Testis (tissue), 3 donors: ENCODE data around the gene SLC24A3. TPM values are rescaled to one million over a fixed set of nuclear protein-coding genes. Genes with fewer than 3 reads are reported as not detected.

Experiments
- DNase-seq: peaks from one replicate; pipeline ENCODE4 v3.0.0-alpha.2; 2019
- H3K27ac ChIP-seq, 2 donors: fragments of 200-600 bp; sonication (generic); one replicate each; pipeline ENCODE4 v1.5.1; 2019
- H3K27me3 ChIP-seq: fragments of 200-600 bp; sonication (generic); one replicate; pipeline ENCODE4 v1.5.1; 2019
- H3K36me3 ChIP-seq: fragments of 200-600 bp; sonication (generic); one replicate; pipeline ENCODE4 v1.5.1; 2017; ENCODE audit warnings: low read depth; ENCODE audit errors: missing control alignments
- H3K4me1 ChIP-seq: fragments of 200-600 bp; sonication (generic); one replicate; pipeline ENCODE4 v1.5.1; 2019
- H3K4me3 ChIP-seq, 2 donors: fragments of 200-600 bp; sonication (generic); one replicate each; pipeline ENCODE4 v1.5.1; 2017 to 2019
- H3K9me3 ChIP-seq: fragments of 200-600 bp; sonication (generic); one replicate; pipeline ENCODE4 v1.5.1; 2017
- POLR2A ChIP-seq: fragments of 450-650 bp; IDR thresholded peaks from one replicate; pipeline ENCODE4 v1.6.1; 2017; ENCODE audit warnings: antibody characterized with exemption, mild to moderate bottlenecking, moderate library complexity
- WGBS, 2 donors: methylation state at CpG; one replicate each; pipeline ENCODE4 v1.1.5; 2018; 5-methylcytosine and 5-hydroxymethylcytosine counted together
- intact Hi-C: fragments of 100-400 bp; cut with DNase I; formaldehyde crosslinking; loops from one replicate; pipeline ENCODE4 v1.15.1; 2023; ENCODE audit warnings: low total_unique reads
- polyA plus RNA-seq: library from polyadenylated mRNA; stranded (reverse); fragments of 350-450 nt; fragmentation: Illumina TruSeq; extraction: RNeasy Lipid Tissue Mini Kit (QIAGEN cat#74804); gene quantifications from one replicate; pipeline ENCODE4 v1.2.3, GENCODE V29; 2014; ENCODE audit warnings: low read depth, low replicate concordance; ENCODE audit not compliant: insufficient read depth
- total RNA-seq, 2 donors: library from RNA; depleted of rRNA; stranded (reverse); fragments of >200 nt; gene quantifications; one replicate each; pipeline ENCODE4 v1.2.3, GENCODE V29; 2016
- TF ChIP-seq, protein P1 (sequence below), 3 experiments: fragments of 450-650 bp in 2 of 3; fragments of 200-600 bp in 1 of 3; sonication (generic) in 1 of 3; IDR thresholded peaks; one replicate each; pipeline ENCODE4 v1.5.1; 2016 to 2019; ENCODE audit warnings: antibody characterized with exemption in 3 of 3, mild to moderate bottlenecking in 2 of 3, moderate library complexity in 1 of 3

Gene SLC24A3
- total and polyA plus RNA-seq, 3 donors from 2014 or later, result 2.4 to 4.5 (median 3.8) TPM

DNA sequence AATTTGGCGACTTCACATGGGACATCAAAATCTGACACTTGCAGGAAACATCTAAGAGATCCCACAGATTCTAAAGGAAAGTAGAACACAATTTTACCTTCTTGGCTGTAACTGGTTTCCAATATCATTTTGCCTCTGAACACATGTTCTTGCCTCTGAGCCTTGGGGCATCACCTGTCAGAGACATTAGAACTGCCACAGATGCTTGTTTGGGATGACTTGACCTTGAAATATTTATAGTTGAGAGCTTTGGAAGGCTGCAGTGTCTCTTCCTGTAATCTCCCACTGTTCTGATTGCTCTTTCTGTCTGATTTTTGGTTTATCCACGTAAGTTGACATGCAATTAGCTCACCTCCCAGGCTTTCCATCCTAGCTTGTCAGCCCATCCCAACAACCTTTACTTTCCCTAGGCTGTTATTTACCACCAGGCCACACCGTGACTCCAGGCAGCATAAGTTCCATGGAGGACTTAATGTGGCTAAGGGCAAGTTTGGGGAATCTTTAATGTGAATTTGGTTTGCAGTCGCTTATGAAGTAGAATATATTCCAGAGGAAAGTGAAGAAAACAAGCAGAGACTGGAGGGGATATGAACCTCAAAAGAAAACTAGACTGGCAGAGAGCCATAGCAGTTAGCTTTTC is 289.2 kb downstream of the SLC24A3 start:
- H3K36me3 ChIP-seq, result no peaks in the 10 kb centered on the region

DNA sequence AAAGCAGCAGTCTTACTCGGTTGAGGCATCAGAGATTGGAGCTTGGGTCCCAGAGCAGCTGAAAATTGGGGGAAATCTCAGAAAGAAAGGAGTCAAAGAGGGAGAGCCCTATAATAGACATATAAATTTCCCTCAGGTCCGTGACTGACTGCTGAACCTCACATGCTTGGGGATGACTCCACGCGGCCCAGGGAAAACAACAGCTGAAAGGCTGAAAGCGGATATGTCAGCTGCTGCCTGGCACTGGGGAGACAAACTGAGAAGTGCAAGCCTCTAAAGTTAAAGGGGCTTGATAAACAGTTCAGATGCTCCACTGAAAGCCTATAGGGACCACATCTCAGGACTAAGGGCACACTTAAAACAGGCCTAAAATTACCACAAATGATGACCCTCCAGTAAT is 289.7 kb downstream of the SLC24A3 start:
- Histone ChIP-seq H3K36me3 (no peaks in the 10 kb centered on the region), H3K27me3 (no peaks in the 10 kb centered on the region), H3K4me1 (no peaks in the 10 kb centered on the region), H3K4me3 (no peak overlapping the region), H3K9me3 (no peaks in the 10 kb centered on the region), H3K27ac (no peak overlapping the region)
- no peak for DNase-seq
- WGBS, 2 donors, result 83 to 91% methylated on average over 5 of the region's 5 CpGs
- TF ChIP-seq, protein P1, sequence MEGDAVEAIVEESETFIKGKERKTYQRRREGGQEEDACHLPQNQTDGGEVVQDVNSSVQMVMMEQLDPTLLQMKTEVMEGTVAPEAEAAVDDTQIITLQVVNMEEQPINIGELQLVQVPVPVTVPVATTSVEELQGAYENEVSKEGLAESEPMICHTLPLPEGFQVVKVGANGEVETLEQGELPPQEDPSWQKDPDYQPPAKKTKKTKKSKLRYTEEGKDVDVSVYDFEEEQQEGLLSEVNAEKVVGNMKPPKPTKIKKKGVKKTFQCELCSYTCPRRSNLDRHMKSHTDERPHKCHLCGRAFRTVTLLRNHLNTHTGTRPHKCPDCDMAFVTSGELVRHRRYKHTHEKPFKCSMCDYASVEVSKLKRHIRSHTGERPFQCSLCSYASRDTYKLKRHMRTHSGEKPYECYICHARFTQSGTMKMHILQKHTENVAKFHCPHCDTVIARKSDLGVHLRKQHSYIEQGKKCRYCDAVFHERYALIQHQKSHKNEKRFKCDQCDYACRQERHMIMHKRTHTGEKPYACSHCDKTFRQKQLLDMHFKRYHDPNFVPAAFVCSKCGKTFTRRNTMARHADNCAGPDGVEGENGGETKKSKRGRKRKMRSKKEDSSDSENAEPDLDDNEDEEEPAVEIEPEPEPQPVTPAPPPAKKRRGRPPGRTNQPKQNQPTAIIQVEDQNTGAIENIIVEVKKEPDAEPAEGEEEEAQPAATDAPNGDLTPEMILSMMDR (IDR thresholded peaks at IDR 0.05), result no peak
- TF ChIP-seq POLR2A, result no peak
- intact Hi-C loops, result no loop called here

More for the DNA sequence above, 289.2 kb downstream of the SLC24A3 start:
- Histone ChIP-seq H3K4me3 (no peak overlapping the region), H3K4me1 (no peaks in the 10 kb centered on the region), H3K9me3 (no peaks in the 10 kb centered on the region), H3K27ac (no peak overlapping the region), H3K27me3 (no peaks in the 10 kb centered on the region)
- TF ChIP-seq, protein P1 (IDR thresholded peaks at IDR 0.05), result no peak
- TF ChIP-seq POLR2A, result no peak
- intact Hi-C loops, result no loop called here
- DNase-seq, result no peak
- 86 to 90% methylated on average over 4 of the region's 4 CpGs for WGBS, 2 donors

DNA sequence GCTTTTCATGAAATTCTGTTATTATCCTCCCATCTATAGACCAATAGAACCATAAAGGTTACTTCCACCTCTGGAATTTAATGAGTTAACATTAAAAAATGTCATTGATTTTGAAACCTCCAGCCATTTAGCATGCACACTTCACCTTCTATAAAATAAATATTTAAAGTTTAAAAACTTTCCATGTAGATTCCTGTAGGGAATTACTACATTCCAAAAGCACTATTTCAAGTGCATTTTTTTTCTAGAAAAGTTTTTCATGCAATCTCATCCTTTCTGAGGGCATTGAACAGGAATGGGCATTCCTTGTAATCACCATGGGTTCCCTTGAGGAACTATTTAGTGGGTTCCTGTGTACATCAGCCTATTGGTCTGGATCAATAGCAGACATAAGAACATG is 291.8 kb downstream of the SLC24A3 start:
- no peaks in the 10 kb centered on the region for H3K9me3 ChIP-seq
- no peaks in the 10 kb centered on the region for H3K27me3 ChIP-seq
- no peak overlapping the region for H3K4me3 ChIP-seq
- DNase-seq, result no peak
- no peaks in the 10 kb centered on the region for H3K4me1 ChIP-seq
- intact Hi-C loops, result no loop called here
- no peak overlapping the region for H3K27ac ChIP-seq
- TF ChIP-seq, protein P1 (IDR thresholded peaks at IDR 0.05), result no peak
- no peak for TF ChIP-seq POLR2A
- no peaks in the 10 kb centered on the region for H3K36me3 ChIP-seq

DNA sequence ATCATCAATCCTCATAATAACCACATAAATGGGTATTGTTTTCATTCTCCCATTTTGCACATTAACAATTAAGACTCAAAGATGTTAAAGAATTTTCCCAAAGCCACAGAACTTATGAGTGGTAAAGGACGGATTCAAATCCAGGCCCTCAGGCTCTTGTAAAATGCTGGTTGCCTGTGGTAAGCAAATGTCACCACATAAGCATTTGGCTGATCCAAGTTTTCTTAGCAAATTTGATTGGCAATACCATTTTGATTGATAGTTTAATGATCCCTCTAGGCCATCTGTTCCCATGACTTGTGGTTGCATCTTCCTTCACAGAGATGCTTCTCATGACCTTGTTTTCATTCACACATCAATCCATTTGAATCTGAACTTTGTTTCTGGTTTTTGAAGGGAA is 293.6 kb downstream of the SLC24A3 start:
- no peak for DNase-seq
- no peaks in the 10 kb centered on the region for H3K9me3 ChIP-seq
- TF ChIP-seq POLR2A, result no peak
- TF ChIP-seq, protein P1 (IDR thresholded peaks at IDR 0.05), result no peak
- no peak overlapping the region for H3K27ac ChIP-seq
- no peaks in the 10 kb centered on the region for H3K27me3 ChIP-seq
- H3K4me3 ChIP-seq, result no peak overlapping the region
- no peaks in the 10 kb centered on the region for H3K4me1 ChIP-seq
- H3K36me3 ChIP-seq, result no peaks in the 10 kb centered on the region
- 90 to 97% methylated on average over 1 of the region's 1 CpG for WGBS, 2 donors
- intact Hi-C loops, result no loop called here

DNA sequence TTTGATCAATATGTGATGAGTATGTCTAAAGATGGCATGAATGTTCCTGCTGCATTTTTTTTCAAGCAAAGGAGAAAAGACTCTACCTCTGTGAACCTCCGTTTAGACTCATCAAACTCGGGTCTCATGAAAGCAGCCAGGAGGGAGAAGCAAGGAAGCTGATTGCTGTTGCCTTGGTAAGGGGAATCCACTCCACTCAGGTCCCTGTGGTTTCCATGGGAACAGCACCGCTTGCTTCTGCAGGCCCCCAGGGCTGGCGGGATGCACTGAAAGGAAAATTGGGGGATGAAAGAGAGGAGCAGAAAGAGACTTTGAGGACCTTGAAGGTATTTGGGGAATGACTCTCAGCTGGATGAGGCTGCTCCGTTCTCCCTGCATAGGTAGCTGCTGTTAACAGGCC is 296.0 kb downstream of the SLC24A3 start:
- intact Hi-C loops, result no loop called here
- DNase-seq, result no peak
- WGBS, 2 donors, result 88 to 92% methylated on average over 4 to 5 of the region's 5 CpGs
- no peaks in the 10 kb centered on the region for H3K36me3 ChIP-seq
- H3K4me1 ChIP-seq, result no peaks in the 10 kb centered on the region
- H3K27ac ChIP-seq, result no peak overlapping the region
- H3K9me3 ChIP-seq, result no peaks in the 10 kb centered on the region
- TF ChIP-seq, protein P1 (IDR thresholded peaks at IDR 0.05), result no peak
- TF ChIP-seq POLR2A, result no peak
- no peaks in the 10 kb centered on the region for H3K27me3 ChIP-seq
- H3K4me3 ChIP-seq, result no peak overlapping the region
